Parathyroid adenoma (tissue), 2 donors: ENCODE data around the gene UBXN1.

Source experiments
- H2AFZ ChIP-seq: fragments of 300-600 bp; sonication (generic); one replicate; pipeline ENCODE4 v1.7.0; 2017; ENCODE audit warnings: antibody characterized with exemption, mild to moderate bottlenecking
- H3K27ac ChIP-seq: fragments of 300-600 bp; sonication (generic); one replicate; pipeline ENCODE4 v1.7.0; 2017
- H3K27me3 ChIP-seq: fragments of 300-600 bp; sonication (generic); one replicate; pipeline ENCODE4 v1.7.0; 2017; ENCODE audit warnings: low read length; ENCODE audit not compliant: control insufficient read depth, insufficient read depth
- H3K36me3 ChIP-seq: fragments of 300-600 bp; sonication (generic); one replicate; pipeline ENCODE4 v1.7.0; 2017; ENCODE audit warnings: low read length; ENCODE audit not compliant: control insufficient read depth, insufficient read depth
- H3K4me1 ChIP-seq: fragments of 300-600 bp; sonication (generic); one replicate; pipeline ENCODE4 v1.7.0; 2017; ENCODE audit warnings: control low read depth
- H3K4me2 ChIP-seq: fragments of 300-600 bp; sonication (generic); one replicate; pipeline ENCODE4 v1.7.0; 2017; ENCODE audit warnings: low read length
- H3K4me3 ChIP-seq: fragments of 300-600 bp; sonication (generic); one replicate; pipeline ENCODE4 v1.7.0; 2017; ENCODE audit warnings: low read depth, low read length
- H3K79me2 ChIP-seq: fragments of 300-600 bp; sonication (generic); one replicate; pipeline ENCODE4 v1.7.0; 2017; ENCODE audit warnings: control low read depth
- H3K9ac ChIP-seq: fragments of 300-600 bp; sonication (generic); one replicate; pipeline ENCODE4 v1.7.0; 2017; ENCODE audit warnings: mild to moderate bottlenecking
- H3K9me3 ChIP-seq: fragments of 300-600 bp; sonication (generic); one replicate; pipeline ENCODE4 v1.7.0; 2017; ENCODE audit warnings: low read length; ENCODE audit not compliant: control insufficient read depth
- CTCF ChIP-seq: fragments of 300-600 bp; sonication (generic); IDR thresholded peaks from one replicate; pipeline ENCODE4 v1.7.0; 2017; ENCODE audit warnings: antibody characterized with exemption, mild to moderate bottlenecking
- donor health status: primary hyperparathyroidism.

Gene UBXN1

GRCh38 chr11:62665599-62666258 is 13.1 kb downstream of the UBXN1 start:
- H2AFZ ChIP-seq: peak overlapping the region; percentile 75
- peak overlapping the region; percentile 70 for H3K27ac ChIP-seq
- no peaks in the 10 kb centered on the region for H3K27me3 ChIP-seq
- no peaks in the 10 kb centered on the region for H3K79me2 ChIP-seq
- H3K36me3 ChIP-seq: no peaks in the 10 kb centered on the region
- H3K4me3 ChIP-seq: peak overlapping the region; percentile 75
- H3K9me3 ChIP-seq: no peaks in the 10 kb centered on the region
- no peak overlapping the region for H3K9ac ChIP-seq
- peak overlapping the region; percentile 86 for H3K4me2 ChIP-seq
- no peak for TF ChIP-seq CTCF
- H3K4me1 ChIP-seq: no peaks in the 10 kb centered on the region

- H3K4me1 ChIP-seq: no peaks in the 10 kb centered on the region
Measured at GRCh38 chr11:62665075-62665598, 13.7 kb downstream of the UBXN1 start, which contains the start of the genes C11orf98 and CSKMT. C11orf98 (minus strand) TSS chr11:62665210; CDS start chr11:62665169, 41 bp downstream. CSKMT (plus strand) TSS chr11:62665312; CDS start chr11:62665880, 568 bp downstream.

GRCh38 chr11:62664405-62665074 is 14.3 kb downstream of the UBXN1 start:
- Histone ChIP-seq H3K9ac (no peak overlapping the region), H2AFZ (peak overlapping the region; percentile 75), H3K9me3 (no peaks in the 10 kb centered on the region), H3K36me3 (no peaks in the 10 kb centered on the region), H3K27me3 (no peaks in the 10 kb centered on the region), H3K4me1 (no peaks in the 10 kb centered on the region), H3K79me2 (no peaks in the 10 kb centered on the region), H3K27ac (peak overlapping the region; percentile 70), H3K4me3 (peak overlapping the region; percentile 75), H3K4me2 (peak overlapping the region; percentile 86)
- no peak for TF ChIP-seq CTCF

More at GRCh38 chr11:62665075-62665598, 13.7 kb downstream of the UBXN1 start, which contains the start of the genes C11orf98 and CSKMT:
- Histone ChIP-seq H3K4me2 (peak within 1 kb of the TSS; percentile 86), H3K79me2 (no peaks in the 10 kb centered on the region), H3K9me3 (no peaks in the 10 kb centered on the region), H3K4me3 (peak within 1 kb of the TSS; percentile 75), H3K36me3 (no peaks in the 10 kb centered on the region), H3K27ac (peak within 1 kb of the TSS; percentile 70), H2AFZ (peak within 1 kb of the TSS; percentile 75), H3K27me3 (no peaks in the 10 kb centered on the region), H3K9ac (no peak within 1 kb of the TSS)
- TF ChIP-seq CTCF: no peak

- no peaks in the 10 kb centered on the region for H3K27me3 ChIP-seq
- H3K4me2 ChIP-seq: no peak overlapping the region
- no peak overlapping the region for H3K9ac ChIP-seq
- H3K79me2 ChIP-seq: peaks cover 4% of the 10 kb centered on the region
- H3K4me1 ChIP-seq: no peaks in the 10 kb centered on the region
- no peaks in the 10 kb centered on the region for H3K36me3 ChIP-seq
- no peaks in the 10 kb centered on the region for H3K9me3 ChIP-seq
- H3K4me3 ChIP-seq: no peak overlapping the region
- no peak for TF ChIP-seq CTCF
- no peak overlapping the region for H2AFZ ChIP-seq
- no peak overlapping the region for H3K27ac ChIP-seq
Measured at GRCh38 chr11:62656796-62657429, 22.0 kb downstream of the UBXN1 start.
